H54 (cell line): ENCODE results near the gene HYAL1.
A peak's percentile ranks its signal among the peaks of the same experiment; 100 is the strongest.
"Not testable (repeated sequence)": the region's sequence is repeated elsewhere in the genome, so short reads cannot be mapped to it uniquely, and the experiment has no call there.

Experiments
- DNase-seq: peaks from one replicate; pipeline ENCODE4 v3.0.0; 2011; ENCODE audit warnings: low spot score, mixed read lengths; ENCODE audit not compliant: insufficient read length
- FAIRE-seq: peaks from 3 replicates; lab custom pipeline; 2011; peaks lifted over from hg19 to GRCh38; lab: Jason Lieb, UNC
- POLR2A ChIP-seq: IDR thresholded peaks from 2 replicates; pipeline ENCODE4 v1.6.1; 2011; ENCODE audit warnings: low read depth, mild to moderate bottlenecking, low read length

Gene HYAL1

GRCh38 chr3:50264964-50265485 lies 38.3 kb downstream of the HYAL1 start:
- FAIRE-seq: no peak
- no peak for TF ChIP-seq POLR2A
- no peak for DNase-seq

- no peak for TF ChIP-seq POLR2A
- FAIRE-seq (no peak), DNase-seq (peak; percentile 92)
Observed at GRCh38 chr3:50264383-50264963, 38.9 kb downstream of the HYAL1 start.

GRCh38 chr3:50263478-50264382 lies 39.6 kb downstream of the HYAL1 start:
- no peak for DNase-seq
- FAIRE-seq: no peak
- TF ChIP-seq POLR2A: no peak

GRCh38 chr3:50262778-50263177 lies 40.6 kb downstream of the HYAL1 start:
- TF ChIP-seq POLR2A: no peak
- FAIRE-seq: no peak
- DNase-seq: no peak

GRCh38 chr3:50262200-50262599 lies 41.2 kb downstream of the HYAL1 start:
- DNase-seq, FAIRE-seq: not testable (repeated sequence)

- no peak for TF ChIP-seq POLR2A
- DNase-seq (no peak), FAIRE-seq (no peak)
Observed at GRCh38 chr3:50261505-50261904, 41.9 kb downstream of the HYAL1 start.

- TF ChIP-seq POLR2A: no peak
- FAIRE-seq: no peak
Observed at GRCh38 chr3:50260942-50261441, 42.4 kb downstream of the HYAL1 start.

GRCh38 chr3:50260027-50260941 lies 43.1 kb downstream of the HYAL1 start:
- DNase-seq (peak; percentile 82), FAIRE-seq (no peak)
- TF ChIP-seq POLR2A: no peak

More at GRCh38 chr3:50260942-50261441, 42.4 kb downstream of the HYAL1 start:
- no peak for DNase-seq

GRCh38 chr3:50259432-50260026 lies 43.8 kb downstream of the HYAL1 start:
- FAIRE-seq: no peak
- TF ChIP-seq POLR2A: no peak
- no peak for DNase-seq

- DNase-seq: no peak
- no peak for FAIRE-seq
- no peak for TF ChIP-seq POLR2A
Observed at GRCh38 chr3:50258979-50259378, 44.4 kb downstream of the HYAL1 start.

- TF ChIP-seq POLR2A: no peak
- no peak for FAIRE-seq
- no peak for DNase-seq
Observed at GRCh38 chr3:50258029-50258680, 45.2 kb downstream of the HYAL1 start.
